LNCaP clone FGC (cell line): ENCODE measurements around the gene APAF1.

ENCODE experiments used
- DNase-seq: peaks from one replicate; pipeline ENCODE4 v3.0.0-alpha.2; 2011; ENCODE audit warnings: low read depth
- H3K4me3 ChIP-seq: 2 replicates; pipeline ENCODE4 v1.5.1; 2011; ENCODE audit warnings: mild to moderate bottlenecking, low read depth, low read length, control low read depth
- CTCF ChIP-seq: IDR thresholded peaks from 2 replicates; pipeline ENCODE4 v1.5.1; 2012; ENCODE audit warnings: mild to moderate bottlenecking; ENCODE audit not compliant: control insufficient read depth, insufficient read depth; ENCODE audit errors: extremely low read depth

APAF1 gene

GRCh38 chr12:98757455-98757854, 112.4 kb downstream of the APAF1 start:
- no peak overlapping the region for H3K4me3 ChIP-seq
- TF ChIP-seq CTCF, result no peak
- no peak for DNase-seq

- H3K4me3 ChIP-seq, result no peak overlapping the region
- DNase-seq, result no peak
- TF ChIP-seq CTCF, result no peak
These were observed 113.2 kb downstream of the APAF1 start for GRCh38 chr12:98758331-98758730.

- no peak overlapping the region for H3K4me3 ChIP-seq
- no peak for TF ChIP-seq CTCF
- DNase-seq, result no peak
These were observed 118.6 kb downstream of the APAF1 start for GRCh38 chr12:98763656-98764055.

DNA sequence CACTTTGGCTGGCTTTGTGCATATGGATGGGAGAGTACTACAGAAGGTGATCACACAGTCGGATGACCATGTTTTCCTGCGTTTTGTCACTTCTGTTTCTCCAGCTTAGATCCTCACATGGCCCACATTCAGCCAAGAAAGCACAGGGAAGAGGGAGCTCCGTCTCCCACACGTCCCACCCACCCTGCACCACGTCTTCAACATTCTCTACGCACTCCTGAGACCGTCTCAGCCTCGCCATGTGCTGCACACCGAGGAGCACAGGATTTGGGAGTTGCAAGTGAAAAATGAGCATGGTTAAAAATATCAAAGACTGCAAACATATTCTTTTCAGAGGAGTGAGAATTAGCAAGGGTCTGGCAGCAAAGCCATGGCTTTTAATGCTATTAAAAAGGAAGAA, 122.2 kb downstream of the APAF1 start:
- no peak overlapping the region for H3K4me3 ChIP-seq
- no peak for DNase-seq
- no peak for TF ChIP-seq CTCF

DNA sequence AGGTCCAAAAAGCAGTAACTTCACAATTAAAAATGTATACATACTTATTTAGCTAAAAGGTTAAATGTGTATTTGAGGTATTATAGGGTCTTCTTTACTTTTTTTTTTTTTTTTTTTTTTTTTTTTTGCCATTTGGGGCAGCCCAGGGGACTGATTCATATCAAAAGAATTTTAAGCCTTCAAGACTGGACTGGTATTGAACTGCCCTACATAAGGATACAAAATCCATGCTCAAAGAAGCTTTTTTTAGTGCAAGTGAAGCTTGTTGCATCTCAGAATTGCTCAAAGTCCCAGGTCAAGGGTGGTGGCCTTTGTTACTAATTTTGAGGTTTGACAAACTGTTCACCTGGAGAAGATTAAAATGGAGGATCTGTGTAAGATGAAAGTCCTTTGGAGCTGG, 124.0 kb downstream of the APAF1 start:
- DNase-seq, result no peak
- no peak overlapping the region for H3K4me3 ChIP-seq
- no peak for TF ChIP-seq CTCF

DNA sequence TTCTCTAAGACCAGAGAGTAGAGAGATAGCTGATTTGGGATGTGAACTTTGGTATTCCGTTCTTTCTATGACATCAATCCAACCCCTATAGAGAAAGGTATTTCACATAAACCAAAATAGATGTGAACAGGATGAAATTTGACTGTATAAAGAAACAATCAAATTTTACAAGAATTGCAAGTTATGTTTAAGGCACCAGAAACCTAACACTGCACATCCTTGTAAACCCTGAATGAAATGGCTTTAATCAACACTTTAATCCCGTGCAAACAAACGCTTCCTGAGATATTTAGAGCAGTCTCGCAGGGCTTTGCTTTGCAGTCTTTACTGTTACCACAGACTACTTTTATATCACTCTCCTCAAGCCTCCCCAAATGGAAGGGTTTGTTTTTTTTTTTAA, 125.1 kb downstream of the APAF1 start:
- H3K4me3 ChIP-seq, result no peak overlapping the region
- no peak for DNase-seq
- no peak for TF ChIP-seq CTCF
